Measurements from ENCODE around the gene DIAPH1. TPM values are rescaled to one million over a fixed set of nuclear protein-coding genes. Genes with fewer than 3 reads are reported as not detected.

Gene DIAPH1
- total RNA-seq, 1 donor from 2014 or later = 149 TPM

DNA sequence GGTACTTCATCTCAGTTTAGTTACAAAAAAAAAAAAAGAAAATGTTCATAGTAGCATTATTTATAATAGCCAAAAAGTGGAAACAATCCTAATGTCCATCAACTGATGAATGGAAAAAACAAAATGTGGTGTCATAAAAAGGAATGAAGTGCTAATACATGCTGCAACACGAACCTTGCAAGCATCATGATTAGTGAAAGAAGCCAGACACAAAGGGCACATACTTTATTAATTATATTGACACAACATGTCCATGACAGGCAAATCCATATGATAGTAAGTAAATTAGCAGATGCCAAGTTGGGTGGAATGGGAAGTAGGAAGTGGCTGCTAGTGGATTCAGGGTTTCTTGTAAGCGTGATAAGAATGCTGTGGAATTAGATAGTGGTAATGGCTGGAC lies 75.7 kb downstream of the DIAPH1 start:
- Mint-ChIP-seq H3K27ac (ENCODE audit: unreplicated experiment) (no peak overlapping the region), H3K9me3 (ENCODE audit: unreplicated experiment) (no peaks in the 10 kb centered on the region), H3K27me3 (ENCODE audit: unreplicated experiment) (no peaks in the 10 kb centered on the region), H3K4me3 (ENCODE audit: unreplicated experiment) (no peak overlapping the region), H3K36me3 (ENCODE audit: low read depth, unreplicated experiment) (peaks cover 37% of the 10 kb centered on the region), H3K4me1 (ENCODE audit: unreplicated experiment) (no peaks in the 10 kb centered on the region)
- TF ChIP-seq, protein P1, sequence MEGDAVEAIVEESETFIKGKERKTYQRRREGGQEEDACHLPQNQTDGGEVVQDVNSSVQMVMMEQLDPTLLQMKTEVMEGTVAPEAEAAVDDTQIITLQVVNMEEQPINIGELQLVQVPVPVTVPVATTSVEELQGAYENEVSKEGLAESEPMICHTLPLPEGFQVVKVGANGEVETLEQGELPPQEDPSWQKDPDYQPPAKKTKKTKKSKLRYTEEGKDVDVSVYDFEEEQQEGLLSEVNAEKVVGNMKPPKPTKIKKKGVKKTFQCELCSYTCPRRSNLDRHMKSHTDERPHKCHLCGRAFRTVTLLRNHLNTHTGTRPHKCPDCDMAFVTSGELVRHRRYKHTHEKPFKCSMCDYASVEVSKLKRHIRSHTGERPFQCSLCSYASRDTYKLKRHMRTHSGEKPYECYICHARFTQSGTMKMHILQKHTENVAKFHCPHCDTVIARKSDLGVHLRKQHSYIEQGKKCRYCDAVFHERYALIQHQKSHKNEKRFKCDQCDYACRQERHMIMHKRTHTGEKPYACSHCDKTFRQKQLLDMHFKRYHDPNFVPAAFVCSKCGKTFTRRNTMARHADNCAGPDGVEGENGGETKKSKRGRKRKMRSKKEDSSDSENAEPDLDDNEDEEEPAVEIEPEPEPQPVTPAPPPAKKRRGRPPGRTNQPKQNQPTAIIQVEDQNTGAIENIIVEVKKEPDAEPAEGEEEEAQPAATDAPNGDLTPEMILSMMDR (IDR thresholded peaks at IDR 0.05; ENCODE audit: unreplicated experiment) = no peak
- no peak for DNase-seq (ENCODE audit: low spot score)

DNA sequence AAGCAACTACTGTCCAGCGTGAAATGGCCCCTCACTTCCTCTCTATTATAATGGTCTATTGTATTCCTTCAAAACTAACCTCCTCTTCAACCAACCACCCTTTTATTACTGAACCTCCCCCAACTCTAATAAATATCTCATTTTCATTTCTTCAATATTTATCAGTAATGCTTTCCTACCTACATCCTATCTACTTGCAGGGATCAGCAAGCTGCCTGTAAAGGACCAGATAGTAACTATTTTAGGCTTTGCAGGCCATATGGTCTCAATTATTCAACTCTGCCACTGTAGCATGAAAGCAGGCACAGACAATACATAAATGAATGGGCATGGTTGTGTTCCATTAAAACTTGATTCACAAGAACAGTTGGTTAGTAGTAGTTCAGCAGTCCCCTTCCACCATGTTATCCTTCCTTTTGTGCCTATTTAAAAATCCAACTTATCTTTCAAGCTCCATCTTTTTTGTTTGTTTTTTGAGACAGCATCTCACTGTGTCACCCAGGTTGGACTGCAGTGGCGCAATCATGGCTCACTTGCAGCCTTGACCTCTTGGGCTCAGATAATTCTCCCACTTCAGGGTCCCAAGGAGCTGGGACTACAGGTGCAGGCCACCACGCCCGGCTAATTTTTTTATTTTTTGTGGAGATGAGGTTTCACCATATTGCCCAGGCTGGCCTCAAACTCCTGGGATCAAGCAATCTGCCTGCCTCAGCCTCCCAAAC lies 84.1 kb downstream of the DIAPH1 start:
- TF ChIP-seq, protein P1 (IDR thresholded peaks at IDR 0.05; ENCODE audit: unreplicated experiment) = no peak
- no peak for DNase-seq (ENCODE audit: low spot score)
- peaks cover 24% of the 10 kb centered on the region for H3K36me3 Mint-ChIP-seq (ENCODE audit: low read depth, unreplicated experiment)
- no peaks in the 10 kb centered on the region for H3K9me3 Mint-ChIP-seq (ENCODE audit: unreplicated experiment)
- H3K4me1 Mint-ChIP-seq (ENCODE audit: unreplicated experiment) = peaks cover 8% of the 10 kb centered on the region
- no peaks in the 10 kb centered on the region for H3K27me3 Mint-ChIP-seq (ENCODE audit: unreplicated experiment)
- H3K27ac Mint-ChIP-seq (ENCODE audit: unreplicated experiment) = no peak overlapping the region
- peak overlapping the region; percentile 19 for H3K4me3 Mint-ChIP-seq (ENCODE audit: unreplicated experiment)

DNA sequence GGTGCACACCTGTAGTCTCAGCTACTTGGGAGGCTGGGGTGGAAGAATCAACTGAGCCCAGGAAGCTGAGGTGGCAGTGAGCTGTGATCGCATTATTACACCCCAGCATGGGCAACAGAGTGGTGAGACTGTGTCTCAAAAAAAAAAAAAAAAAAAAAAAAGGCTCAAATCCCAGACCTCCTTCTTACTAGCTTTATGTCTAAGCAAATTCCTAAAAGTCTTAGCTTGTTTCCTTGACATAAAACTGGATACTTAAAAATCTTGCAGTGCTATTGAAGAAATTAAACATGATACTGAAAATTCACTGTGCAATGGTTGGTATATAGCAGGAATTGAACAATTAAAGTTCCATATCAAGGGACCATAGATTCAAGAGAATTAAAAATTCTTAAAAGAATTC lies 84.9 kb downstream of the DIAPH1 start:
- no peaks in the 10 kb centered on the region for H3K9me3 Mint-ChIP-seq (ENCODE audit: unreplicated experiment)
- no peak overlapping the region for H3K27ac Mint-ChIP-seq (ENCODE audit: unreplicated experiment)
- DNase-seq (ENCODE audit: low spot score) = no peak
- no peaks in the 10 kb centered on the region for H3K27me3 Mint-ChIP-seq (ENCODE audit: unreplicated experiment)
- H3K4me3 Mint-ChIP-seq (ENCODE audit: unreplicated experiment) = no peak overlapping the region
- H3K4me1 Mint-ChIP-seq (ENCODE audit: unreplicated experiment) = peaks cover 8% of the 10 kb centered on the region
- H3K36me3 Mint-ChIP-seq (ENCODE audit: low read depth, unreplicated experiment) = peaks cover 24% of the 10 kb centered on the region
- TF ChIP-seq, protein P1 (IDR thresholded peaks at IDR 0.05; ENCODE audit: unreplicated experiment) = no peak

DNA sequence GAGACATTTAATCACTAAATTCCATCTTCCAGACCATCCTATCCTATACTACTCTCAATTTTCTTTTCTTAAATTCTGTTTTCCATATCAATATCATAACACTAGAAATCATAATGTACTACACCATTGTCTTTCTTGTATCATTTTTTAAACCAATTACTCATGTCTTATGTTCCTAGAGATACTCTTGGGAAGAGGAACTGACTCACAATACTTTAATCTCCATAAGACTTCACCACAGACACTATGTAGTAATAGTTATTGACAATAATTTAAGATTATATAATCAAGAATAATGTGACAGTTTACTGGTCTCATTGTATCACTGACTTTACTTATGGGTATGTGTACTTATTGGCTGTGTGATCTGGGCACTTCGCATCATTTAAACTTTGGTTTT lies 86.1 kb downstream of the DIAPH1 start:
- Mint-ChIP-seq H3K9me3 (ENCODE audit: unreplicated experiment) (no peaks in the 10 kb centered on the region), H3K27ac (ENCODE audit: unreplicated experiment) (no peak overlapping the region), H3K4me1 (ENCODE audit: unreplicated experiment) (peaks cover 8% of the 10 kb centered on the region), H3K36me3 (ENCODE audit: low read depth, unreplicated experiment) (peaks cover 36% of the 10 kb centered on the region), H3K27me3 (ENCODE audit: unreplicated experiment) (no peaks in the 10 kb centered on the region), H3K4me3 (ENCODE audit: unreplicated experiment) (no peak overlapping the region)
- TF ChIP-seq, protein P1 (IDR thresholded peaks at IDR 0.05; ENCODE audit: unreplicated experiment) = no peak
- DNase-seq (ENCODE audit: low spot score) = no peak

DNA sequence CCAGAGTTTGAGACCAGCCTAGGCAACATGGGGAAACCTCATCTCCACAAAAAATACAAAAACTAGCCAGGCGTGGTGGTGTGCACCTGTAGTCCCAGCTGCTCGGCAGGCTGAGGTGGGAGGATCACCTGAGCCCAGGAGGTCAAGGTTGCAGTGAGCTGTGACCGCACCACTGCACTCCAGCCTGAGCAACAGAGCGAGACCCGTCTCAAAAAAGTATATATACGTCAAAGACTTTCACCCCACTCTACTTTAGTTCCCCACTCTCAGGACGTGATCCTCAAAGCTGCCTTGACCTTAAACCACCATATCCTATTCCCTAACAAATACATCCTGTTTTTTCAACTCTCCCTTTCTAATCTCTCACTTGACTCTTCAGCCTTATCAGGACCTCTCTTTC lies 88.9 kb downstream of the DIAPH1 start:
- no peak overlapping the region for H3K4me3 Mint-ChIP-seq (ENCODE audit: unreplicated experiment)
- no peaks in the 10 kb centered on the region for H3K9me3 Mint-ChIP-seq (ENCODE audit: unreplicated experiment)
- peak overlapping the region; percentile 65 for H3K27ac Mint-ChIP-seq (ENCODE audit: unreplicated experiment)
- peaks cover 6% of the 10 kb centered on the region for H3K27me3 Mint-ChIP-seq (ENCODE audit: unreplicated experiment)
- no peak for DNase-seq (ENCODE audit: low spot score)
- H3K4me1 Mint-ChIP-seq (ENCODE audit: unreplicated experiment) = peaks cover 8% of the 10 kb centered on the region
- TF ChIP-seq, protein P1 (IDR thresholded peaks at IDR 0.05; ENCODE audit: unreplicated experiment) = no peak
- peaks cover 46% of the 10 kb centered on the region for H3K36me3 Mint-ChIP-seq (ENCODE audit: low read depth, unreplicated experiment)
